Upper lobe of left lung (tissue), 4 donors: ENCODE measurements around the gene KDM2B.

ENCODE experiments used
- CTCF ChIP-seq, 6 experiments: fragments of 450-650 bp in 4 of 6; fragments of 200-600 bp in 2 of 6; sonication (generic) in 2 of 6; IDR thresholded peaks; one replicate each; pipeline ENCODE4 v1.5.1; 2016 to 2019; ENCODE audit warnings: antibody characterized with exemption in 6 of 6
- POLR2AphosphoS5 ChIP-seq, 2 donors: sonication (generic); formaldehyde crosslinking; IDR thresholded peaks; one replicate each; pipeline ENCODE4 v1.5.1; 2017; ENCODE audit warnings: antibody characterized with exemption in 2 of 2

DNA sequence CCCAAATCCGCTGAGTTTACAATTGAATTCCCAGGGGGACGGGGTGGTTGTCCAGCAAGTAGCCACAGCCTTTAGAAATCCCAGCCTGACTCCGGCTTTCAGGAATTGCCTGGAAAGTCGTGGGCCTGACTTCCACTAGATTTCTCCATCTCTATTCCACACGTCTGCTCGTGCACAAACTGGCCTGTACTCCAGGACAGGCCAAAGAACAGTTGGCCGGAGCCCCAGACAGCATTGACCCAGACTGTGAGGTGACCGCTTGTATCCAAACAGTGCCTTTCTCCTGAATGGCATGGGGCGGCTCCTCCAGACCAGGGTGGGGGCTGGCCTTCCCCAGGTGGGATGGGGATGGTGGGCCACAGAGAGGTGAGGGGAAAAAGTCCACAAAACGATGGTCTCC, 62.2 kb downstream of the KDM2B start:
- no peak for TF ChIP-seq POLR2AphosphoS5 (IDR thresholded peaks at IDR 0.05)
- TF ChIP-seq CTCF (IDR thresholded peaks at IDR 0.05) = no peak
